Activated CD8-positive, alpha-beta memory T cell treated with anti-CD3 and anti-CD28 coated beads for 1 hour (primary cell): ENCODE results near the gene MYOZ1.

Experiments
- DNase-seq, 2 donors: peaks; one replicate each; pipeline ENCODE4 v3.0.0-alpha.2; 2020; ENCODE audit warnings: low read depth in 1 of 2; ENCODE audit errors: extremely low read depth in 1 of 2

The MYOZ1 gene

DNA sequence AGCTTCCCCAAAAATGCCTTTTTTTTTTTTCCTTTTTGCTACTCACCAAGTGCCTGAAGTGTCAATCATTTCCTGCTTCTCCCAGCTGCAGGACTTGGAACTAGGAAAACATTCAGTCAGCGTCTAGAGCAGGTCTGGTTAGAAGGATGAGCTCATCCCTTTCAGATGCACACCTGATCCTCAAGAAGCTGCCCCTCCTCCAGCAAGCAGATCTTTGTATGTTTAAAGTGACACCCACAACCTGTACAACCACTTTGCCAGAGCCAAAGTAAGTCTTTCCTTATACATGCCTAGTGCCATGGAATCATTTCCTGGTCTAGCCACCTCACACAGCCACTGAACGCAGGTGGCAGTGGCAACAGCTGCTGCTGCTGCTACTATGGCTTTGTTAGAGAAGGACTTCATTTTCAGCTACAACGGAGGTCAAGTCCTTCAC lies 39.8 kb downstream of the MYOZ1 start:
- no peak for DNase-seq

DNA sequence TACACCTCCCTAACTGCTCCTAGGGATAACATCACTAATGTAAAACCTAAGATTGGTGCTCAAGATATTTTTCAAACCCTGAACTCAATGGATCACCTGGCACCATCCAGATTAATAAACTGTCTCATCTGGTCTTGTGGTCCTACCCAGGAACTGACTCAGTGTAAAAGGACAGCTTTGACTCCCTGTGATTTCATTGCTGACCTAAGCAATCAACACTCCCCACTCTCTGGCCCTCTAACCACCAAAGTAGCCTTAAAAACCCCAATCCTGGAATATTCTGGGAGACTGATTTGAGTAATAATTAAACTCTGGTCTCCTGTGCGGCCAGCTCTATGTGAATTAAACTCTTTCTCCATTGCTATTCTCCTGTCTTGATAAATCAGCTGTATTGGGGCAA lies 43.9 kb downstream of the MYOZ1 start:
- no peak for DNase-seq

DNA sequence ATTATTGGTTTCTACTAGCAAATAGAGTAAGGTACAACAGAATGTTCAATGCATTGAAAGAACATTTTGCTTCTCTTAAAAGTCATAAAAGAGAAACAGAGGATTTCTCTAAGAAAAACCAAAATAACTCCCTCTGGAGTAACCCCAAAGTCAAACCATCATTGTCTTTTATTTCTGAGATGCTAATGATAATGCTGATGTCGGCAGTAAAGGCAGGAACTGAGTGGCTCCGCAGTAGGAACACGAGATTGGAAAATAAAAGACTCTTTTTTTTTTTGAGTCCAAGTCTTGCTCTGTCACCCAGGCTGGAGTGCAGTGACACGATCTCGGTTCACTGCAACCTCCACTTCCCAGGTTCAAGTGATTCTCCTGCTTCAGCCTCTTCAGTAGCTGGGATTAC lies 47.5 kb downstream of the MYOZ1 start:
- DNase-seq = no peak

DNA sequence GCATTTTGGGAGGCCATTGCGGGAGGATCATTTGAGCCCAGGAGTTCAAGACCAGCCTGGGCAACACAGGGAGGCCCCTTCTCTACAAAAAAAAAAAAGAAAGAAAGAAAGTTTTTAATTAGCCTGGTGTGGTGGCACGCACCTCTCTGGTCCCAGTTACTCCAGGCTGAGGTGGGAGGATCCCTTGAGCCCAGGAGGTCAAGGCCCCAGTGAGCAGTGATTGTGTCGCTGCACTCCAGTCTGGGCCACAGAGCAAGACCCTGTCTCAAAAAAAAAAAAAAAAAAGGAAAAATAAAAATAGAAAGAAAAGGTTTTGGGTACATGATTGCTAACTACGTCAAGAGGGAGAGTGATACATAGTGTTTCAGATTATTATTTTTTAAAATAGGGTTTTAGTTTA lies 48.2 kb downstream of the MYOZ1 start:
- DNase-seq = no peak

DNA sequence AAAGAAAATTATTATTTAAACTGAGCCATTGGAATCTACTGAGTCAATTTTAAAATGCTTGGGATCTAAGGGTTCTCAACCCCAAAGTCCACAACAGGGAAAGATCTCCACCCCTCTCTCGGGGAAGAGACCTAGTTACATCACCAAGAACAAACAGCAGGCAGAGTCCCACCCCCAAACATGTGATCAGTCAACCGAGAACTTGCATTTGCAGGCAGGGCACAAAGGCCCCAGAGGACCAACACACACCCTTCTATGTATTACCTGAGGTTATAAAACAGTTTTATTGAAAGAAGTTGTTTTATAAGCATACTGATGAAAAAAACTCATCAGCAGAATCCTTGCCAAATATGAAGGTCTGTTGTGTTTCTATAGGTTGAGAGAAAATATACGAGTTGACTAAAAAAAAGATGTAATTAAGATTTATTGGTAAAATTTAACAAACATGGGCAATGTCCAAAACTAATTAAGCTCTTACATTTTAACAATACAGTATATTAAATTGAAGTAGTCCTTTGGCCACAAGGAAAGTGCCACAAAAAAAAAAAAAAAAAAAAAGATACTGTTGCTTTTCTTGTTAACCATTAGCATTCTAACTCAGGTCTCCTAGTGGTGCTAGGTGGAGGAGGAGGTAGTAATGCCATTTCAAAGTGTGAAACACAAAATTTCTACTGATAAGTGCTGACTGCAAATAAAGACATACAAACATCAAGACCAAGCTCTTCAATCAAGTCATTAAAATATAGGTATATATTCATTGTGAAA lies 49.2 kb downstream of the MYOZ1 start:
- no peak for DNase-seq

DNA sequence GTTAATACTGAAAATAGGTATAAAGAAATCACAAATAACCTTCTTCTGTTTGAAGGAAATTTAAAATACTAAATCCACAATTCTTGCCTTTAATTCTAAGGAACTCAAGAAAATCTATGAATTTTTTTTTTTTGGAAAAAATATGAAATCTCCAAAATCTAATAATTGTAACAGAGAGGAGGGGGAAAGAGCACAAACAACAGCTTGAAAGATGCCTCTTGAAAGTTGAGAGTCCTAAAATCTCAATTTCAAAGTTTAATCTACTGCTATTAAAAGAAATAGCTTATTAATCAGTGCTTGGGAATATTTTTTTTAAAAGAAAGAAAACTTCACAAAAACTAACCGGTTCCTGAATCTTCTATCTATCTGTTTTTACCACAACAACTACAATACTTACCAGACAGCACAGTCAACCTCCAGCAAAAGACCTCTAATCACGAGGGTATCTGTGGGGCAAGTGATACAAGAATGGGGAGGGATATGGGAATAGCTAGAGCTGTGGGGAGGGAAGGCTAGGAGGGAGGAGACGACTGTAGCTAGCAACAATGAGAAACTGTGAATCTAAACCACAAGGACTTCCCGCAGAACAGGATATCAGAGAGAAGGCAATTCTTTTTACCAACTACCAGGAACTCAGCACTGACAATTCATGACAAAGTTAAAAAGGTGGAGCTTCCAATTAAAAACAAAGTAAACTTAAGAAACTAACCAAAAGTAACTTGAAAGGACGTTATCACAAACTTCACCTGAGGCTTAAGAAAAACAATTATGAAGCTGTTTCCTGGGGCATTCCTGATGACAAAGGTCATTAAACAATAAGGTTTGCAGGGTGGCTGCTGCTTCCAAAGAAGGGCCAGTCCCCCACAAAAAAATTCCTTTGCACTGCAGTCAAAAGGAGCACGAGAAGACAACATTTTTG lies 50.1 kb downstream of the MYOZ1 start, which contains the start of gene USP54:
USP54 (minus strand) TSS at position 462 of the 919 bp plus-strand sequence. CDS start 15,684 bp downstream, outside the sequence.
- DNase-seq = no peak

DNA sequence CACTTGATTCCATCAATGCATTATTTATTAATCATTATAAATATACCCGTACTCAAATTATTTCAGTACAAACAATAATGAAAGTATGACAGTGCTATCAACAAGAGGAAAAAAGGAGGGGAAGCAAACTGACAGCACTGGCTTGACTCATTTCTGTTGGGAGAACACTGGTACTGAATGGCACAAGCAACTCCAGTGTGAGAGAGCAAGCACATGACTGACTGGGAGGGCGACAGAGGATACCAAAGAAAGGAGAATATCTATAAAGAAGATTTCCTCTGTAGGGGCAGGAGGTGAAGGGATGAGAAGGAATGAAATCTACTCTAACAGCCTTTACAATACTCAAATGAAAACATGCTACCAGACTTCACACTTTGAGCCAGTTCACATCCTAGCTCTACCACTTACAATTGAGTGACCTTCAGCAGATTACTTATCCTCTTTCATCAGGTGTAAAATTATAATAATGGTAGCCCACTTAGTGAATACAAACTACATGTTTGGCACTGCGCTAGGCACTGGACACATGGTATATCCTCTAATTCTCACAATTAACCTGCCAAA lies 51.6 kb downstream of the MYOZ1 start:
- DNase-seq = no peak

DNA sequence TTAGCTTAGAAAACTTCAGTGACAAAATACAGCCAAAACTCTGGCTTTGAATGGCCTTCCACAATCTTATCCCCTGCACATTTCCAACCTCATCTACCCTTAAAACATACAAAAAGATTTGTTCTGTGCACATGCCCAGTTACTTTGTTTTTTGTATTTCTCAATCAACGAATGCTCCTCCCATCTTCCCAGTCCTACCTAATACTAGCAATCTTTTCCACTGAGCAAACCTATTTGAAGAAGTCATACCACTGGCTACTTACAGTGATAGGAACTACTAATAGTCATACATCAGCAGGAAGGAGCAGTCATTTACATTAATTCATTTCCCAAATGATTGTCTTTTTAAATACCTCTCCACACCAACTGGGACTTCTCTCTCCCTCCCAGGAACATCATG lies 52.6 kb downstream of the MYOZ1 start:
- no peak for DNase-seq

DNA sequence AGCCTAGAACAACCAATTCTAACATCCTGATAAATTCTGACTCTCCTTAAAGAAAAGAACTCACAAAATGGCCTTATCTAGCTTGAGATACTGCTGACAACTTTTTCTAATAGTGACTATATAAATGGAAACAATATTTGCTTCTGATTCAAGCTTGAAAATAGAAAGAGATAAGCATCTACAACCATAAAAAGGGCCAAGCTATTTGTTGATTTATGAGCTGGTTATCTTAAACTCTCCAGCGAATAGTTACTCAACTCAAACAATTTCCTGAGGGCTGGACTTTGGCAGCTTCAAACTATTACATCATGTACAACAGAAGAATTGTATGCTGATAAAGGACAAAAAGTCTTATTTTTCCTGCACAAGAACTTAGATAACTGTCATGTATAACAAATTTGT lies 54.7 kb downstream of the MYOZ1 start:
- DNase-seq = no peak

DNA sequence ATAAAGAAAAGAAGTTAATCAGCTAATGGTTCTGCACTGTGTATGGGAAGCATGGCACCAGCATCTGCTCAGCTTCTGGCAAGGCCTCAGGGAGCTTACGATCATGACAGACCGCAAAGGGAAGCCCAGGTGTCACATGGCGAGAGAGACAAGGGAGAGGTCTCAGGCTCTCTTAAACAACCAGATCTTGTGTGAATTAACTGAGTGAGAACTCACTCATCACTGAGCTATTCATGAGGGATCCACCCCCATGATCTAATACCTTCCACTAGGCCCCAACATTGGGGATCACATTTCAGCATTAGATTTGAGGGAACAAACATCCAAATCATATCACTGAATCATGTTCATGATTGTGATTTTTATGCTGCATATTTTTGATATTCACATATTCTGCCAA lies 55.9 kb downstream of the MYOZ1 start:
- DNase-seq = no peak

DNA sequence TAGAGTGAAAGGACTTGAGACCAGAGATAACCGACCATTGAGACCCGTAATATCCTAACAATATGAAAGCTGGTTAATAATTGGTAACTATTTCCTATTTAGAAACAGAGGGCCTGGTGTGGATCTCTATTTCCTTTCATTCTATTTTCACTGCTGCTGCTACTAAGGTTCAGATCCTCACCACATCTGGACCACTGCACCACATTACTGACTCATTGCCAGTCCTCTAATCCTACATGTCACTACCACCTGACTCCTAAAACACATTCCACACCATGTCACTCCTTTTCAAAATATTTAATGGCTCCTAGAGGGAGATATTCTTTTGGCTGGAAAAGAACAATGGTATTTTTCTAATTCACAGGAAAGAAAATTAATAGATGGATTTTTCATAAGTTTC lies 56.5 kb downstream of the MYOZ1 start:
- DNase-seq = no peak

DNA sequence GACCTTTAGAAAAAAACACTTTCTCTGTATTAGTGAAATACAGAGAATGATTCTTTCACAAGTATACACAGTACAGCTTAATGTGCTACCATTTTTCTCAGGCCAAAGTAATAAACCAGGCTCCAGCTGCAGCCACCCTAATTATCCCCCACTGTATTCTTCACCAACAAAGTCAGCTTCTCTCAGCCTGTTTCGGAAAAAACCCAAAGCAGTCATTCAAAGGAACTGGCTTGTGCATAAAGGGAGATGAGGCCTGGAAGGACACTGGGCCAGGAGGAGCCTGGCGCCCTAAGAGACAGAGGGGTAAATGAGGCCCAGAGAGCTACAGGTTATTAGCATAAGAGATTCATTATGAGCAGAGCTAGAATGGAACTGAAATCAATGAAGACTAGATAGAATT lies 59.4 kb downstream of the MYOZ1 start:
- DNase-seq = no peak
